SU-DHL-6 (cell line): ENCODE data around the gene GNAS.

Experiments used
- H2AFZ ChIP-seq: fragments of 200-600 bp; sonication (generic); 2 replicates; pipeline ENCODE4 v1.6.1; 2014; ENCODE audit warnings: low read depth, mild to moderate bottlenecking, moderate library complexity, mixed read lengths, antibody characterized with exemption, low read length; ENCODE audit not compliant: severe bottlenecking
- H3F3A ChIP-seq: fragments of 200-600 bp; shearing (Covaris generic); 2 replicates; pipeline ENCODE4 v1.6.0; 2016; ENCODE audit warnings: antibody characterized with exemption, mild to moderate bottlenecking; ENCODE audit not compliant: insufficient read depth
- H3K27ac ChIP-seq: fragments of 200-600 bp; sonication (generic); 2 replicates; pipeline ENCODE4 v1.5.1; 2016; ENCODE audit warnings: low read depth, mild to moderate bottlenecking, low read length, moderate library complexity, mixed read lengths
- H3K27me3 ChIP-seq: fragments of 200-600 bp; sonication (generic), shearing (Covaris generic); 2 replicates; pipeline ENCODE4 v1.6.0; 2014; ENCODE audit warnings: mild to moderate bottlenecking, low read length
- H3K36me3 ChIP-seq: fragments of 200-600 bp; sonication (generic); 2 replicates; pipeline ENCODE4 v1.6.1; 2014; ENCODE audit warnings: mild to moderate bottlenecking, low read length, mixed read lengths
- H3K4me2 ChIP-seq: fragments of 300-600, 200-600 bp; shearing (Covaris generic), sonication (generic); 2 replicates; pipeline ENCODE4 v1.6.0; 2014; ENCODE audit warnings: low read length, low read depth, mild to moderate bottlenecking; ENCODE audit not compliant: poor library complexity, severe bottlenecking
- H3K4me3 ChIP-seq: fragments of 200-600 bp; sonication (generic); 2 replicates; pipeline ENCODE4 v1.5.1; 2014; ENCODE audit warnings: antibody characterized with exemption, low read length, mild to moderate bottlenecking, mixed read lengths; ENCODE audit not compliant: insufficient read depth, poor library complexity, severe bottlenecking
- H3K79me2 ChIP-seq: fragments of 200-600 bp; sonication (generic); 2 replicates; pipeline ENCODE4 v1.6.1; 2014; ENCODE audit warnings: mild to moderate bottlenecking, low read length, moderate library complexity; ENCODE audit not compliant: insufficient read depth
- H3K9ac ChIP-seq: fragments of 200-600 bp; sonication (generic); 2 replicates; pipeline ENCODE4 v1.7.0; 2014; ENCODE audit warnings: mild to moderate bottlenecking, low read length
- H3K9me2 ChIP-seq: fragments of 200-600 bp; sonication (generic); replicated peaks from 2 replicates; pipeline ENCODE4 v1.6.1; 2014; ENCODE audit warnings: low read length; ENCODE audit not compliant: insufficient read depth
- H3K9me3 ChIP-seq: fragments of 200-600 bp; sonication (generic); 2 replicates; pipeline ENCODE4 v1.6.1; 2014; ENCODE audit warnings: low read length, mixed read lengths; ENCODE audit not compliant: insufficient read depth
- H4K20me1 ChIP-seq: fragments of 200-600 bp; sonication (generic); 2 replicates; pipeline ENCODE4 v1.6.1; 2014; ENCODE audit warnings: low read depth, mild to moderate bottlenecking, antibody characterized with exemption, low read length, moderate library complexity, mixed read lengths
- EZH2phosphoT487 ChIP-seq: fragments of 200-600 bp; sonication (generic), shearing (Covaris generic); conservative IDR thresholded peaks from 2 replicates; pipeline ENCODE4 v1.6.1; 2018; ENCODE audit warnings: mild to moderate bottlenecking, antibody characterized with exemption, low read length, moderate library complexity, mixed read lengths
- TF ChIP-seq, protein P1 (sequence below): fragments of 200-600 bp; sonication (generic); IDR thresholded peaks from one replicate; pipeline ENCODE4 v1.5.1; 2017; ENCODE audit warnings: antibody characterized with exemption, mild to moderate bottlenecking, low read length, moderate library complexity; ENCODE audit not compliant: insufficient read depth, poor library complexity, severe bottlenecking

The GNAS gene

GRCh38 chr20:58811334-58811733, 41.2 kb upstream of the GNAS start:
- Histone ChIP-seq H3K36me3 (no peaks in the 10 kb centered on the region), H3K4me3 (no peak overlapping the region), H4K20me1 (no peaks in the 10 kb centered on the region), H3F3A (no peaks in the 10 kb centered on the region), H3K9me3 (no peaks in the 10 kb centered on the region), H3K27me3 (no peaks in the 10 kb centered on the region), H3K9ac (no peak overlapping the region), H2AFZ (no peak overlapping the region), H3K79me2 (no peaks in the 10 kb centered on the region), H3K9me2 (no peaks in the 10 kb centered on the region), H3K4me2 (no peak overlapping the region), H3K27ac (no peak overlapping the region)
- TF ChIP-seq, protein P1, sequence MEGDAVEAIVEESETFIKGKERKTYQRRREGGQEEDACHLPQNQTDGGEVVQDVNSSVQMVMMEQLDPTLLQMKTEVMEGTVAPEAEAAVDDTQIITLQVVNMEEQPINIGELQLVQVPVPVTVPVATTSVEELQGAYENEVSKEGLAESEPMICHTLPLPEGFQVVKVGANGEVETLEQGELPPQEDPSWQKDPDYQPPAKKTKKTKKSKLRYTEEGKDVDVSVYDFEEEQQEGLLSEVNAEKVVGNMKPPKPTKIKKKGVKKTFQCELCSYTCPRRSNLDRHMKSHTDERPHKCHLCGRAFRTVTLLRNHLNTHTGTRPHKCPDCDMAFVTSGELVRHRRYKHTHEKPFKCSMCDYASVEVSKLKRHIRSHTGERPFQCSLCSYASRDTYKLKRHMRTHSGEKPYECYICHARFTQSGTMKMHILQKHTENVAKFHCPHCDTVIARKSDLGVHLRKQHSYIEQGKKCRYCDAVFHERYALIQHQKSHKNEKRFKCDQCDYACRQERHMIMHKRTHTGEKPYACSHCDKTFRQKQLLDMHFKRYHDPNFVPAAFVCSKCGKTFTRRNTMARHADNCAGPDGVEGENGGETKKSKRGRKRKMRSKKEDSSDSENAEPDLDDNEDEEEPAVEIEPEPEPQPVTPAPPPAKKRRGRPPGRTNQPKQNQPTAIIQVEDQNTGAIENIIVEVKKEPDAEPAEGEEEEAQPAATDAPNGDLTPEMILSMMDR, result no peak
- TF ChIP-seq EZH2phosphoT487, result no peak

GRCh38 chr20:58813369-58813768, 39.1 kb upstream of the GNAS start:
- no peak overlapping the region for H2AFZ ChIP-seq
- H3K27me3 ChIP-seq, result no peaks in the 10 kb centered on the region
- H3K27ac ChIP-seq, result no peak overlapping the region
- H3F3A ChIP-seq, result no peaks in the 10 kb centered on the region
- H3K79me2 ChIP-seq, result no peaks in the 10 kb centered on the region
- no peak overlapping the region for H3K9ac ChIP-seq
- H3K4me2 ChIP-seq, result no peak overlapping the region
- H3K4me3 ChIP-seq, result no peak overlapping the region
- no peaks in the 10 kb centered on the region for H3K9me3 ChIP-seq
- TF ChIP-seq, protein P1, result no peak
- TF ChIP-seq EZH2phosphoT487, result no peak
- no peaks in the 10 kb centered on the region for H3K9me2 ChIP-seq
- no peaks in the 10 kb centered on the region for H4K20me1 ChIP-seq
- no peaks in the 10 kb centered on the region for H3K36me3 ChIP-seq

GRCh38 chr20:58815448-58815847, 37.1 kb upstream of the GNAS start:
- no peak overlapping the region for H3K4me2 ChIP-seq
- no peaks in the 10 kb centered on the region for H3K36me3 ChIP-seq
- H2AFZ ChIP-seq, result no peak overlapping the region
- no peak overlapping the region for H3K4me3 ChIP-seq
- no peak for TF ChIP-seq EZH2phosphoT487
- TF ChIP-seq, protein P1, result no peak
- H3F3A ChIP-seq, result no peaks in the 10 kb centered on the region
- no peaks in the 10 kb centered on the region for H4K20me1 ChIP-seq
- no peak overlapping the region for H3K27ac ChIP-seq
- no peaks in the 10 kb centered on the region for H3K27me3 ChIP-seq
- no peaks in the 10 kb centered on the region for H3K9me3 ChIP-seq
- no peaks in the 10 kb centered on the region for H3K9me2 ChIP-seq
- H3K9ac ChIP-seq, result no peak overlapping the region
- H3K79me2 ChIP-seq, result no peaks in the 10 kb centered on the region

- Histone ChIP-seq H3K9me2 (no peaks in the 10 kb centered on the region), H3K27me3 (no peaks in the 10 kb centered on the region), H3K9ac (no peak overlapping the region), H3K4me2 (no peak overlapping the region), H3K36me3 (no peaks in the 10 kb centered on the region), H2AFZ (no peak overlapping the region), H3K27ac (no peak overlapping the region), H3F3A (no peaks in the 10 kb centered on the region), H3K9me3 (no peaks in the 10 kb centered on the region), H4K20me1 (no peaks in the 10 kb centered on the region), H3K79me2 (no peaks in the 10 kb centered on the region), H3K4me3 (no peak overlapping the region)
- TF ChIP-seq, protein P1, result no peak
- TF ChIP-seq EZH2phosphoT487, result no peak
Observed at GRCh38 chr20:58816051-58816450, 36.5 kb upstream of the GNAS start.
